ENCODE results near the gene PPM1L.

Gene PPM1L

DNA sequence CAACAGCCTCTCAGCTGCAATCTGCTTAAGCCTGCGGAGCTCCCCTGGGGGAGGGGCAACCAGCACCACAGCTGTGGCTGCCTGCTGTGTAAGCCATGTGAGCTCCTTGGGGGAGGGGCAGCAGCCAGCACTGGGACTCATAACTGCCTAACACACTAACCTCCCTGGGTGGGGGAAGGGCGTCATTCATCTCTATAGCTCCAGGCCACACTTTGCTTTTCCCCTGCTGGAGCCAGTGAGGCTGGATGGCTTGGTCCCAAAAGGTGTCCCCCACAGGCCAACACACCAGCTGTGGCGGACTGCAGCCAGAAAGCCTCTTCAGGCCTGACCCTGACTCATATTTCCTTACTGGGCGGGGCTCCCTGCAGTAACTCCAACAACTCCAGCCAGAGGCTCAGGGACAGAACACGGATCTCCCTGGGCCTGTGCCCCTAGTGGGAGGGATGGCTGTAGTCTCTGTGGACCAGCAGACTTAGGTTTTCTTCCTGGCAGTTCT, 129.8 kb downstream of the PPM1L start:
- no peak overlapping the region for H3K27ac ChIP-seq
- DNase-seq (ENCODE audit: low spot score): no peak
- ChIA-PET POLR2A (ENCODE audit: low non-redundant PET) (no interaction called here), CTCF (no interaction called here)
- TF ChIP-seq, protein P1, sequence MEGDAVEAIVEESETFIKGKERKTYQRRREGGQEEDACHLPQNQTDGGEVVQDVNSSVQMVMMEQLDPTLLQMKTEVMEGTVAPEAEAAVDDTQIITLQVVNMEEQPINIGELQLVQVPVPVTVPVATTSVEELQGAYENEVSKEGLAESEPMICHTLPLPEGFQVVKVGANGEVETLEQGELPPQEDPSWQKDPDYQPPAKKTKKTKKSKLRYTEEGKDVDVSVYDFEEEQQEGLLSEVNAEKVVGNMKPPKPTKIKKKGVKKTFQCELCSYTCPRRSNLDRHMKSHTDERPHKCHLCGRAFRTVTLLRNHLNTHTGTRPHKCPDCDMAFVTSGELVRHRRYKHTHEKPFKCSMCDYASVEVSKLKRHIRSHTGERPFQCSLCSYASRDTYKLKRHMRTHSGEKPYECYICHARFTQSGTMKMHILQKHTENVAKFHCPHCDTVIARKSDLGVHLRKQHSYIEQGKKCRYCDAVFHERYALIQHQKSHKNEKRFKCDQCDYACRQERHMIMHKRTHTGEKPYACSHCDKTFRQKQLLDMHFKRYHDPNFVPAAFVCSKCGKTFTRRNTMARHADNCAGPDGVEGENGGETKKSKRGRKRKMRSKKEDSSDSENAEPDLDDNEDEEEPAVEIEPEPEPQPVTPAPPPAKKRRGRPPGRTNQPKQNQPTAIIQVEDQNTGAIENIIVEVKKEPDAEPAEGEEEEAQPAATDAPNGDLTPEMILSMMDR (conservative IDR thresholded peaks at IDR 0.05; ENCODE audit: low read depth): no peak

DNA sequence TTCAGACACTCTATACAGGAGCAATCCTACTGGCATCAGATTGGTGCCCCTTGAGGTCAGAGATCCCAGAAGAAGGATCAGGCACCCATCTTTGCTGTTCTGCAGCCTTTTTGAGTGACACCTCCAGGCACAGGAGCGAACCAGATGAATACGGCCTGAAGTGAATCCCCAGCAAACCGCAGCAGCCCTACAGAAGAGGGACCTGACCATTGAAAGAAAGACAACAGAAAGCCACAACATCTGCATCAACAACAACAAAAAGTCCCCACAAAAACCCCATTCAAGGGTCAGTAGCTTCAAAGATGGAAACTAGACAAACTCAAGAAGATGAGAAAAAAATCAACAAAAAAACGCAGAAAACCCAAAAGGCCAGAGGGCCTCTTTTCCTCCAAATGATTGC, 130.4 kb downstream of the PPM1L start:
- CTCF ChIA-PET: no interaction called here
- POLR2A ChIA-PET (ENCODE audit: low non-redundant PET): no interaction called here
- TF ChIP-seq, protein P1 (conservative IDR thresholded peaks at IDR 0.05; ENCODE audit: low read depth): no peak
- no peak overlapping the region for H3K27ac ChIP-seq
- no peak for DNase-seq (ENCODE audit: low spot score)

DNA sequence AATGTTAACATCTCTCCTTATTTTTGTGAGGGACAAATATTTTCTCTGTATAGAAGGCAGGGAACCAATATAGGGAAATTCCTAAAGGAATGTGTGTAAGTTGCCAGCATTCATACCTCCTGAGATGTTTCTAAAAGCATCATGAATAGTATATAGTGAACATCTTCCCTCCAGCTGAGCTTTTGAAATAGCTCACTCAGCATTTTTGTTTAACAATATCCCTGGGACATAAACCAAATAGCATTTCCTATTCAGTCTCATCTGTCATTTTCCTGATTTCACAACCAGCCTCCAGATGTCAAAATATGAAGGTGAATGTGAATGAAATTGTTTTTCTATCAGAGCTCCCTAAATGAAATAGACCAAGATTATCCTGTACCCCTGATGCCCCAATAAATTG, 137.2 kb downstream of the PPM1L start:
- no peak overlapping the region for H3K27ac ChIP-seq
- DNase-seq (ENCODE audit: low spot score): no peak
- TF ChIP-seq, protein P1 (conservative IDR thresholded peaks at IDR 0.05; ENCODE audit: low read depth): no peak
- ChIA-PET POLR2A (ENCODE audit: low non-redundant PET) (no interaction called here), CTCF (no interaction called here)

DNA sequence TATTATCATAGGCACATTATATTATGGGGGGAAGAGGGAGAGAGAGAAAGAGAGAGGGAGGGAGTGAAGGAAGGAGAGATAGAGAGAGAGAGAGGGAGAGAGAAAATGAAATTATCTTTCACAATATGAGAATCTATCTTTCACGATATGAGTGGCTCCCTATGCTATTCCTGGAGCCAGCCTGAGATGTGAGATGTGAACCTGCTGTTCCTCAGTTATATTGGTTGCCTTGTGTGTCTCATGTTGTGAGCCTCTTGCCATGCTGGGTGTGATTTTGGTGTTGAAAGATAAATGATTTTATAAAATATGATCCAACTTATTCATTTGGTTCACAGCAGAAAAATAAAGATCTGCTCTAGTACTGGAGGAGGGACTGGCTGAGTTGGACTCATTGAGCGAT, 148.7 kb downstream of the PPM1L start:
- ChIA-PET CTCF (no interaction called here), POLR2A (ENCODE audit: low non-redundant PET) (no interaction called here)
- DNase-seq (ENCODE audit: low spot score): no peak
- TF ChIP-seq, protein P1 (conservative IDR thresholded peaks at IDR 0.05; ENCODE audit: low read depth): no peak
- no peak overlapping the region for H3K27ac ChIP-seq

DNA sequence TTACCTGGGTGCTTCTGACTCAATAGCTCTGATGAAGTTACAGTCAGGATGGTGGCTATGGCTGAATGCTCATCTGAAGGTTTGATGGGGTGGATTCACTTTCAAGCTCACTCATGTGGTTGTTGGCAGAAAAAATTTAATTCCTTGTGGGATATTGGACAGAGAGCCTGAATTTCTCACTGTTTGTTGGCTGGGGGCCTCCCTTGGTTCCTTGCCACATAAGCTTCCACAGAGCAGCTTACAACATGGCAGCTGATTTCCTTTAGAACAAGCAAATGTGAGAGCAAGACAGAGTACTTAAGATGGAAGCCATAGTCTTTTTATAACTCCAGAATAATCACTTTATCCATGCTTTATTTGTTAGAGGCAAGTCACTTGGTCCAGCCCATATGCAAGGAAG, 150.6 kb downstream of the PPM1L start:
- ChIA-PET POLR2A (ENCODE audit: low non-redundant PET) (no interaction called here), CTCF (no interaction called here)
- TF ChIP-seq, protein P1 (conservative IDR thresholded peaks at IDR 0.05; ENCODE audit: low read depth): no peak

DNA sequence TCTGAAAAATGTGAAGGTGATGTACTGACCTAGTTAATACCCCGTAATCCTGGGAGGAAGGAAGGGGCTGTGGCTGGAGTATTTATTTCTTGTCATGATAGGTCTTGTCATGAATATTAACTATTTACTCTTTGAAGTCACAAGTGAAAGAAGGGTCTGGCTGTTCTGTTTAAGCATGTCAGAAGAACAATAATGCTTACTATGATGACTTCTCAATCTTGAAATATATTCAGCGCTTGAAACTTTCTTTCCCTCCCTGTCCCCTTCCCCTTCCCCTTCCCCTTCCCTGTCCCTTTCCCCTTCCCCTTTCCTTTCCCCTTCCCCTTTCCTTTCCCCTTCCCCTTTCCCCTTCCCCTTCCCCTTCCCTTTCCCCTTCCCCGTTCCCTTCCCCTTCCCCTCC, 153.9 kb downstream of the PPM1L start:
- TF ChIP-seq, protein P1 (conservative IDR thresholded peaks at IDR 0.05; ENCODE audit: low read depth): no peak
- CTCF ChIA-PET: no interaction called here
- no peak overlapping the region for H3K27ac ChIP-seq

More for the DNA sequence above, 150.6 kb downstream of the PPM1L start:
- DNase-seq (ENCODE audit: low spot score): no peak
- no peak overlapping the region for H3K27ac ChIP-seq

DNA sequence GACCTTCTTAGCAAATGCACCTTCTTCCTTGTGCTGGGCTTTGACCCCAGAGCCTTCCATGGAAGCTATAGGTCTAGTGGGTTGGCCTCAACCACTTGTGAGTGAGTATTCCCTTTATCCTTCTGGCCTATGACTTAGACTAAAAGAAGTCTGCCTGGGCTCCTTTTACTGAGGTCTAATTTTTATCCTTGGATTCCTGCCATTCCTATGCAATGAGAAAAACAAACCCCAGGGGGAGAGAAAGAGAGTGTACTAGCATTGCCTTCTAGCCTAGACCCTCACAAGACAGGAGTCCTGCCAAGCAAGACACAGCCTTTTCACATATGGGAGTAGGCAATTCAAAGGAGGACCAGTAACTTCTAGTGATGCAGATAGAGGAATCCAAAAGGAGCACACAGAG, 155.4 kb downstream of the PPM1L start:
- CTCF ChIA-PET: no interaction called here
- H3K27ac ChIP-seq: no peak overlapping the region
- POLR2A ChIA-PET (ENCODE audit: low non-redundant PET): no interaction called here
- DNase-seq (ENCODE audit: low spot score): no peak
- TF ChIP-seq, protein P1 (conservative IDR thresholded peaks at IDR 0.05; ENCODE audit: low read depth): no peak

More for the DNA sequence above, 153.9 kb downstream of the PPM1L start:
- POLR2A ChIA-PET (ENCODE audit: low non-redundant PET): no interaction called here
- no peak for DNase-seq (ENCODE audit: low spot score)

Measured in RWPE1 (cell line).